Parathyroid adenoma (tissue), 2 donors: ENCODE results near the gene ETNK2.
"Not testable (repeated sequence)": the region's sequence is repeated elsewhere in the genome, so short reads cannot be mapped to it uniquely, and the experiment has no call there.

ENCODE experiments used
- H2AFZ ChIP-seq: fragments of 300-600 bp; sonication (generic); one replicate; pipeline ENCODE4 v1.7.0; 2017; ENCODE audit warnings: antibody characterized with exemption, mild to moderate bottlenecking
- H3K27ac ChIP-seq: fragments of 300-600 bp; sonication (generic); one replicate; pipeline ENCODE4 v1.7.0; 2017
- H3K27me3 ChIP-seq: fragments of 300-600 bp; sonication (generic); one replicate; pipeline ENCODE4 v1.7.0; 2017; ENCODE audit warnings: low read length; ENCODE audit not compliant: control insufficient read depth, insufficient read depth
- H3K36me3 ChIP-seq: fragments of 300-600 bp; sonication (generic); one replicate; pipeline ENCODE4 v1.7.0; 2017; ENCODE audit warnings: low read length; ENCODE audit not compliant: control insufficient read depth, insufficient read depth
- H3K4me1 ChIP-seq: fragments of 300-600 bp; sonication (generic); one replicate; pipeline ENCODE4 v1.7.0; 2017; ENCODE audit warnings: control low read depth
- H3K4me2 ChIP-seq: fragments of 300-600 bp; sonication (generic); one replicate; pipeline ENCODE4 v1.7.0; 2017; ENCODE audit warnings: low read length
- H3K4me3 ChIP-seq: fragments of 300-600 bp; sonication (generic); one replicate; pipeline ENCODE4 v1.7.0; 2017; ENCODE audit warnings: low read depth, low read length
- H3K79me2 ChIP-seq: fragments of 300-600 bp; sonication (generic); one replicate; pipeline ENCODE4 v1.7.0; 2017; ENCODE audit warnings: control low read depth
- H3K9ac ChIP-seq: fragments of 300-600 bp; sonication (generic); one replicate; pipeline ENCODE4 v1.7.0; 2017; ENCODE audit warnings: mild to moderate bottlenecking
- H3K9me3 ChIP-seq: fragments of 300-600 bp; sonication (generic); one replicate; pipeline ENCODE4 v1.7.0; 2017; ENCODE audit warnings: low read length; ENCODE audit not compliant: control insufficient read depth
- TF ChIP-seq, protein P1 (sequence below): fragments of 300-600 bp; sonication (generic); IDR thresholded peaks from one replicate; pipeline ENCODE4 v1.7.0; 2017; ENCODE audit warnings: antibody characterized with exemption, mild to moderate bottlenecking
- donor health status: primary hyperparathyroidism.

ETNK2 gene

DNA sequence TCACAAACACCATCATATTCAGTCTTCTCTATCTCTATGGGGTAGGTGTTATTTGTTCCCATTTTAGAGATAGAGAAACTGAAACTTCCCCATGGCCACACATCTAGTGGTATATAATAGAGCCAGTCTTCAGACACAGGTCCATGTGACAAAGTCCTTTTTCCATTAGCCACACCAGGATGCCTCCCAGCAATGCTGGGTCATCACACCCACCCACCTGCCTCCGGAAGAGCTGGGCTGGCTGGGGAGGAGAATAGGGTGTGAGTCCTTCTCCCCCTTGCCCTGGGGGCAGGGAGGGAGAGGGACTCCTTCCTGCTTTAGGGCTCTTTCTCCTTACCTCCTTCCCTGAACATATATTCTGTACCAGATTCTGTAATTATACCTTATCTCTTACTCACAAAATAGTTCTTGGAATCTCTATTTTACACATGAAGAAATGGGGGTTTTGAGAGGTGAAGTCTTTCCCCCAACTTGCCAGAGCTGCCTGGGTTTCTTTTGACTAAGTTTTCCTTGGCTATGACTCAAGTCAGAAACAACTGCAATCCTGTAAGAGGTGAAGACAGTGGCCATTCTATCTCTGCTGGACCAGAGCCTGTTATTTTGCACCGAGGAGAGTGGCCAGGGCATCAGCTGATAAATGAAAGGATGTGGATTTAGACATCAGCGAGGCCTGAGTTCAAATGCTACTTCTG, 49.0 kb downstream of the ETNK2 start:
- TF ChIP-seq, protein P1, sequence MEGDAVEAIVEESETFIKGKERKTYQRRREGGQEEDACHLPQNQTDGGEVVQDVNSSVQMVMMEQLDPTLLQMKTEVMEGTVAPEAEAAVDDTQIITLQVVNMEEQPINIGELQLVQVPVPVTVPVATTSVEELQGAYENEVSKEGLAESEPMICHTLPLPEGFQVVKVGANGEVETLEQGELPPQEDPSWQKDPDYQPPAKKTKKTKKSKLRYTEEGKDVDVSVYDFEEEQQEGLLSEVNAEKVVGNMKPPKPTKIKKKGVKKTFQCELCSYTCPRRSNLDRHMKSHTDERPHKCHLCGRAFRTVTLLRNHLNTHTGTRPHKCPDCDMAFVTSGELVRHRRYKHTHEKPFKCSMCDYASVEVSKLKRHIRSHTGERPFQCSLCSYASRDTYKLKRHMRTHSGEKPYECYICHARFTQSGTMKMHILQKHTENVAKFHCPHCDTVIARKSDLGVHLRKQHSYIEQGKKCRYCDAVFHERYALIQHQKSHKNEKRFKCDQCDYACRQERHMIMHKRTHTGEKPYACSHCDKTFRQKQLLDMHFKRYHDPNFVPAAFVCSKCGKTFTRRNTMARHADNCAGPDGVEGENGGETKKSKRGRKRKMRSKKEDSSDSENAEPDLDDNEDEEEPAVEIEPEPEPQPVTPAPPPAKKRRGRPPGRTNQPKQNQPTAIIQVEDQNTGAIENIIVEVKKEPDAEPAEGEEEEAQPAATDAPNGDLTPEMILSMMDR = no peak
- H3K4me1 ChIP-seq = peaks cover 17% of the 10 kb centered on the region

DNA sequence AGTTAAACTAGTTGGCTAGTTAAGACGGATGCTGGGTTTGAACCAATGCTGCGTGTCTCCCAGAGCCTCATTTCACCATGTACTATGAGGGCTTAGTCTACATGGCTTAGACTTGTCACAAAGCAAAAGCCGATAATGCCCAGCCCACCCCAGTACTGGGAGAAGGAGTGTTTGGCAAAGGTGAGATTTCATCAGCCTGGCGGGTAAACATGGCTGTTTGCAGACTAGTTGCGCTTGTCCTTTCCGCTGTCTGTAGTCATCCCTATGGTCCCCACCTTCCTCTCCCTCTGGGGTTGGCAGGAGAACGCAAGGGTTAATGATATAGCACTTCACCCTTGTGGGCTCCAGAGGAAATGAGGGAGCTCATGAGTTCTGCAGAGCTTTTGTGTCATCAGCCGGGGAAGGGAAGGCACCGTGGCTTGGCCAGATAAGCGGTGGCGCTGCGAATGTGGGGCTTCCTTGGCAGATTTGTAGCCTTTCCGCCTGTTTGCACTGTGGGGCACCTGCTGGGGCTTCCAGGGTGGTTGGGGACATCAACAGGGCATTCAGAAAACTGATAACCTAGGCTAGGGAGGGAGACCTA, 49.7 kb downstream of the ETNK2 start:
- Histone ChIP-seq H3K9ac (no peak overlapping the region), H3K27me3 (no peaks in the 10 kb centered on the region), H3K4me1 (peaks cover 17% of the 10 kb centered on the region), H2AFZ (no peak overlapping the region), H3K4me2 (no peak overlapping the region), H3K36me3 (no peaks in the 10 kb centered on the region), H3K4me3 (no peak overlapping the region), H3K9me3 (no peaks in the 10 kb centered on the region), H3K27ac (no peak overlapping the region), H3K79me2 (peaks cover 49% of the 10 kb centered on the region)
- TF ChIP-seq, protein P1 = no peak

More for the DNA sequence above, 49.0 kb downstream of the ETNK2 start:
- Histone ChIP-seq H3K27me3 (no peaks in the 10 kb centered on the region), H3K9ac (no peak overlapping the region), H3K27ac (peak overlapping the region; percentile 24), H3K9me3 (no peaks in the 10 kb centered on the region), H2AFZ (no peak overlapping the region), H3K36me3 (no peaks in the 10 kb centered on the region), H3K79me2 (peaks cover 51% of the 10 kb centered on the region), H3K4me2 (no peak overlapping the region), H3K4me3 (no peak overlapping the region)

DNA sequence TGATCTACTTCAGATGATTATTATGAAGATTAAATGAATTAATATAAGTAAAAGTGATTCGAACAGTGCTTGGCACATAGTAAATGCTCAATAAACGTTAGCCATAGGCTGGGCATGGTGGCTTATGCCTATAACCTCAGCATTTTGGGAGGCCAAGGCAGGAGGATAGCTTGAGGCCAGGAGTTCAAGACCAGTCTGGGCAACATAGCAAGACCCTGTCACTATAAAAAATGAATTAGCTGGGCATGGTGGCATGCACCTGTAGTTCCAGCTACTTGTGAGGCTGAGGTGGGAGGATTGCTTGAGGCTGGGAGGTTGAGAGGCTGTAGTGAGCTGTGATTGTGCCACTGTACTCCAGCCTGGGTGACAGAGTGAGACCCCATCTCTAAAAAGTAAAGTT, 52.1 kb downstream of the ETNK2 start:
- not testable (repeated sequence) for H2AFZ ChIP-seq, H3K4me3 ChIP-seq, H3K4me2 ChIP-seq, H3K36me3 ChIP-seq, H3K27me3 ChIP-seq, H3K9ac ChIP-seq, H3K9me3 ChIP-seq, H3K27ac ChIP-seq
- Histone ChIP-seq H3K4me1 (peaks cover 14% of the 10 kb centered on the region), H3K79me2 (peaks cover 48% of the 10 kb centered on the region)

DNA sequence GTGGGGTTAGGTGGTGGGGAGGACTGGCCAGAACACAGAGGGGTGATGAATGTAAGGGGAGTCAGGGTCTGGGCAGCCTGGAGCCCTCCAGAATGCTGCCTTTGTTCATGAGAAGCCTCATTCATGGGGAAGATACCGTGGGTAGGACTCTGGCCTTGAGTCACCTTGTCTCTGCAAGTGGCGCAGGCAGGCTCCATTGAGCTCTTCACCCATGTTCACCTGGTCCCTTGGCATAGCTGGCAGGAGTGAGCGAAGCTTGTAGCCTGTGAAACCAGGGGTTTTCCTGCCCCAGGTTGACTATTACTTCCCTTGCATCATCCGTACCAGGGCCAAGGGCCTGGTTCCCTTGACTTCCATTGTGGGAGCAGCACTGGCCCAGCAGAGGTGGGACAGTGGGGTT, 53.2 kb downstream of the ETNK2 start:
- TF ChIP-seq, protein P1 = no peak
- peaks cover 21% of the 10 kb centered on the region for H3K4me1 ChIP-seq
- no peaks in the 10 kb centered on the region for H3K9me3 ChIP-seq
- H3K79me2 ChIP-seq = peaks cover 51% of the 10 kb centered on the region
- no peak overlapping the region for H3K27ac ChIP-seq
- H3K27me3 ChIP-seq = no peaks in the 10 kb centered on the region
- H3K9ac ChIP-seq = no peak overlapping the region
- H3K4me2 ChIP-seq = no peak overlapping the region
- no peaks in the 10 kb centered on the region for H3K36me3 ChIP-seq
- no peak overlapping the region for H2AFZ ChIP-seq
- H3K4me3 ChIP-seq = no peak overlapping the region

DNA sequence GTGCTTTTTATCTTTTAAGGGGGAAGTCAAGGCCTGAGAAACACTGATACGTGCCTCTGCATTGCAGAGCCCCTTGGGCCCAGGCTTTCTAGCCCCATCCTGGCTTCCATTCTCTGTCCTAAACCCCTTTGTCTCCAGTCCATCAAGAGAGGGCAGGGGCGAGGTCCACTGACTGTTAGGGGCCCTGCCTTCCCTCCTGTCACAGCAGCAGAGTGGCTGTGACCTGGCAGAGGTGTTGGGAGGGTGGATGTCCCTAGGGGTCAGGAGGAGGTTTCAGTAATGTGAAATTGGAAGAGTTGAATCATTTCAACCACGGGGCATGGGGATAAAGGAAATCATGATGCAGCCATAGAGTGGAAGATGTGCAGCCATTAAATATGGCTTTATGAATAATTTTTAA, 54.9 kb downstream of the ETNK2 start:
- no peak overlapping the region for H3K4me2 ChIP-seq
- peaks cover 64% of the 10 kb centered on the region for H3K79me2 ChIP-seq
- no peaks in the 10 kb centered on the region for H3K27me3 ChIP-seq
- TF ChIP-seq, protein P1 = no peak
- H3K4me1 ChIP-seq = peaks cover 18% of the 10 kb centered on the region
- H2AFZ ChIP-seq = no peak overlapping the region
- H3K9me3 ChIP-seq = no peaks in the 10 kb centered on the region
- H3K27ac ChIP-seq = no peak overlapping the region
- H3K9ac ChIP-seq = no peak overlapping the region
- H3K36me3 ChIP-seq = no peaks in the 10 kb centered on the region
- H3K4me3 ChIP-seq = no peak overlapping the region
